Activated CD8-positive, alpha-beta memory T cell treated with anti-CD3 and anti-CD28 coated beads, Interleukin-2, amount 50 U/mL, for 1 hour (primary cell): ENCODE results near the gene LNPK.
"Not testable (repeated sequence)": the region's sequence is repeated elsewhere in the genome, so short reads cannot be mapped to it uniquely, and the experiment has no call there.

Experiments
- DNase-seq: peaks from one replicate; pipeline ENCODE4 v3.0.0-alpha.2; 2020; ENCODE audit errors: extremely low read depth

The LNPK gene

DNA sequence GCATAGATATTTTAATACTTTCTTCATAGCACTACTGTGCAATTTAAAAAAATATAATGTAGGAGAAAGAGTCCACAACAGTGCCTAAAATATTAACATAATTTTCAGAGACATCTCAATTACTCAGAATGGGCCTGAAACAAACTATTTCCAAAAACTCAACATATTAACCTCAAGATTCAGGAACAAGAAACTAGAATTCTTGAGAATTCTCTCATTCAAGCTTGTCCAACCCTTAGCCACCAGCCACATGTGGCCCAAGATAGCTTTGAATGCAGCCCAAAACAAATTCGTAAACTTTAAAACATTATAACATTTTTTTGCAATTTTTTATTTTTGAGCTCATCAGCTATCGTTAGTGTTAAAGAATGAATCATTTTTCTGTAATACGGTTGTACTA lies 35.2 kb downstream of the LNPK start:
- no peak for DNase-seq

DNA sequence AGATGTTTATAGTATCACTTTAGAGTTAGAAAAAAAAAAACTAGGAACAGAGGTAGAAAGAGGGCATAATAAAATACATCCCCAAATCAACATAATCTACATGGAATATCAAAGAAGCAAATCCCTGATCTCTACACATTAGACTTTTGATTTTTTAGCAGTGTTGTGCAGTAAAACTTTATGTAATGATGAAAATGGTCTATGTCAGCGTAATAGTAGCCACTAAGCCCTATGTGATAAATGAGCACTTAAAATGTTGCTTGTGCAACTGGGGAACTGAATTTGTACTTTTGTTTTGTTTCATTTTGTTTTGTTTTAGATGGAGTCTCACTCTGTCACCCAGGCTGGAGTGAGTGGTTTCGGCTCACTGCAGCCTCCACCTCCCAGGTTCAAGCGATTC lies 36.3 kb downstream of the LNPK start:
- no peak for DNase-seq

DNA sequence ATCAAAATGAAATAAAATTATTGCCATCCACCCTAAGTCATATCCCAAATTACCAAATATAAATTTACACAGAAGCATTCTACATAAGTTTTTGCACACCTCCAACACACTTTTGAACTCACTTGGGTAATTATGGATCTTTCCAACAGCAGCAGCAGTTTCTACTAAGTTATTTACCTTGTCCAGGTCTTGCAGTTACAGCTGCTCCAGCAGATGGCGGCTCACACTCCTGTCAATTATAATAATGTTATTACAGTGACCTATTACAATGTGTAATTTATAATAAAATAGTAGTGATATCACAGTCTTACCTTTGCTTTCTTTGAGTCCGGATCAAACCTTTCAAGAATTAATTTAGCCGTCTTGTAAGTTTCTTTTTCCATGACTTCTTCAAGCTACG lies 37.9 kb downstream of the LNPK start:
- DNase-seq = no peak

- DNase-seq = not testable (repeated sequence)
Observed at GRCh38 chr2:175963171-175963570, 38.9 kb downstream of the LNPK start.

DNA sequence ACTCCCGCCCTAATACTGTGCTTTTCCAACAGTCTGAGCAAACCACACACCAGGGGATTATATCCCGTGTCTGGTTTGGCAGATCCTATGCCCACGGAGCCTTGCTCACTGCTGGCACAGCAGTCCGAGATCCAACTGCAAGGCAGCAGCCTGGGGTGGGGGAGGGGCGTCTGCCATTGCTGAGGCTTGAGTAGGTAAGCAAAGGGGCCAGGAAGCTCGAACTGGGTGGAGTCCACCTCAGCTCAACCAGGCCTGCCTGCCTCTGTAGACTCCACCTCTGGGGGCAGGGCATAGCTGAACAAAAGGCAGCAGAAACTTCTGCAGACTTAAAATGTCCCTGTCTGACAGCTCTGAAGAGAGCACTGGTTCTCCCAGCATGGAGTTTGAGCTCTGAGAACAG lies 44.2 kb downstream of the LNPK start:
- no peak for DNase-seq

GRCh38 chr2:175955136-175955535 lies 46.9 kb downstream of the LNPK start:
- no peak for DNase-seq

DNA sequence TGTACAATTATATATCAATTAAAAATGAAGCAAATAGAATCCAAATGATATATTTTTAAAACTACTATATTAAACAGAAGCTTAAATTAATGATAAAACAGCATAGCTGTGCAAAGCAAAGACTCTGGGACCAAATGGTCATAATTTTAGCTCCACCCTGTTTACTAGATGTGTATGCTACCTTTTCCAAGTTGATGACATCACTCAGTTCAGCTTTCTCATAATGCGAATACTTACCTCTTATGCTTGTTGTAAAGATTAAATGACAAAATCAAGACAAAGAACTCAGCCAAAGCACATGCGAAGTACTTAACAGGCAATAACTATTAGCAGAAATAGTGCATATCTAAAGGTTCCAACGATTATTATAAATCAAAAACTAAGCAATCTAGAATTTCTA lies 51.6 kb downstream of the LNPK start:
- no peak for DNase-seq

DNA sequence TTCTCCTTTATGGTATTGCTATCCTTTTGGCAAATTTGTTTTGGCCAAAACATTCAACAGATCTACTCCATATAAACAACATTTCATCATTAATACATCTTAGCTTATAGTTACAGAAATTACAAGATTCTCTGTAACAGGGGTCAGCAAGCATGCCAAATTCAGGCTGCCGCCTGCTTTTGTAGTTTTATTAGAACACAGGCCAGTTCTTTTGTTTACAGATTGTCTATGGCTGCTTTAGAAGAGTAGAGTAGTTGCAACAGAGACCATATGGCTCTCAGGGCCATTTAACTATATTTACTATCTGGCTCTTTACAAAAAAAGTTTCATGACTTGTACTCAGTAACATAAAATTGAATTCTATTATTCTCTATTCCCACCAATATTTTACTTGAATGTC lies 53.9 kb downstream of the LNPK start:
- no peak for DNase-seq

- DNase-seq = no peak
Observed at GRCh38 chr2:175947073-175947472, 55.0 kb downstream of the LNPK start.

- no peak for DNase-seq
Observed at GRCh38 chr2:175941699-175942098, 60.4 kb downstream of the LNPK start.

GRCh38 chr2:175937216-175937615 lies 64.9 kb downstream of the LNPK start:
- DNase-seq = no peak

DNA sequence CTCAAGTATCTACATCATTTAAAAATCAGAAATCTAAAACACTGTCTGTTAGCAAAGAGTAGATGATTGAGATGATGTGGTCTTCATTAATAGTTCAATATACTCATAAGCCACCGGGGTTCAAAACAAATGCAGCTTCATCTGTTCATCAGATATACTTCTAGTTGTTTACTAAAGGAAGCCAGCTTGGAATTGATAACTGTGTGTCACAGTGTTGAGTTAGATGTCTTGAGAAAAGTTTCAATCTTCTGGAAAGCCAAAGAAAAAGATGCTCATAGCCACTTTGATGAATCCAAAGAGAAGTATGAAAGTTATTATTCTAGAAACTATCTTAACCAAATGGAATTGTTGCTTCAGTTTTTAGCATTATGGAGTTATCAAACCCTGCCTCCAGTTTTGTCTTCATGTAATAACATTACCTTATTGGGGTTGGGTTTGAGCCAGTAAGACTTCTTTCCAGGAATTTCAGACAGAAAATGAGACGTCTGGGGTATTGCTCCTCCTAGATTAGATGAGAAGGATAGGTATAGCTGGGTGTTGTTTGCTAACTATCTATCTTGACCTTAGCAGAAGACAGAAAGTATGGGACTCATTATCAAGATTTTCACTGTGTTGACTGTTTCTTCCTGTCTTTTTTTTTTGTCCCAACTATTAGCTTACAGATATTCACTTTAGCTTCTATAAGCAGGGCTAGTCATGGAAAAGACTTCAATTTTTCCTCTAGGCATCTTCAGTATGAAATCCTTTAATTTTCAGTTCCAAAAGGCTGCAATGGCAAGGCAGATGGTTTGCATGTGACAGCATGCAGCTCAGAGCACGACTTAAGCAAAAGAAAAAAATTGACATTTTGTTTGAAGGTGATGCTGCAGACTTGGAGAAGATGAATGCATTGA lies 66.5 kb downstream of the LNPK start:
- DNase-seq = no peak

DNA sequence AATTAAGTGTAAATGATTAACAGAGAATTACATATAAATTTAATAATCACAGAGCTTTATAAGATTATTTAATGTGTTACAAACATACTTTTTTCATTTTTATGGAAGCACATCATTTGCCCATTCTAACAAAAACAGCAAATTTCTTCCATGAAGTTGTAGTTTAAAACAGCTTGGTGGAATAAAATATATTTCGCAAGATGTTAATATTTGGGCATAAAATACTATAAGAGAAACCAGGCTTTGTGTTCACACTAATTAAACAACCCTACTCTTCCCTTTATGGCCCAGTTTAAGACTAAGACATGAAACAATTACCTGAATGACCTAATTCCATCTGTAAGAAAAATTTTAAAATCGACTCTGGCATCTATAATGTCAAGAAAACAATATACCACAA lies 69.4 kb downstream of the LNPK start:
- DNase-seq = no peak

DNA sequence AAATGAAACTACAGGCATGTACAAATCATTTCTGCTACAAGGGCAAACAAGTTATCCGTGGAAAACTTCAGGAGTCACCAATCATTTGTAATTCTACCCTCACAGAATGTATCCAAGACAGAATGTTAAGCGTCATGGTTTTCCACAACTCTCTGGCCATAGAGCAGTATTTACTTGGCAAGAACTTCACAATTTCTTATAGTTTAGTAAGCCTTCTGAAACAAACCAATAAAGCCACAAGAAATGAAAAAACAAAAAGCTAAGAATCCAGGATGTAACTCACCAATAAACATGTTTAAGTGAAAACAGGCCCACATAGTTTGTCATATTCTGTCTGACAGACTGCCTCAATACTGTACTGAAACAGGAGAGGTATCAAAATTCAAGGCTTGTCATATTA lies 70.3 kb downstream of the LNPK start:
- DNase-seq = no peak

GRCh38 chr2:175930504-175930903 lies 71.6 kb downstream of the LNPK start:
- no peak for DNase-seq

DNA sequence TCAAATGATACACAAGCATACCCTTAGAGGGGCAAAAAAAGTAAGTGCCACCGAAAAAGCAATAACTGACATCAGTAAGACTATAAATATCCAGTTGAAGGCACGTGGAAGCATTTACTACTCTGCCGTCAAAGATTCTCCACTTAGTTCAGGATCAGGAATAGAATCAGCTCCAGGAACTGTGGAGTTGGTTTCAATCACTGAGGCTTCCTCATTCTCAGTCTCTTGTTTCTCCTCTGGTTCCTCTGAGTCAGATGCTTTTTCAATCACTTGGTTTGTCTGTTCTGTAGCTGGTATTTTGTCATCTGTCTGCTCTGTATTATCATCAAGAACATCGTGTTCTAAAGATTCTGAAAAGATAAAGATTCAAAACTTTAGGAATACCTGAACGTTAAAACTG lies 72.2 kb downstream of the LNPK start:
- no peak for DNase-seq

- no peak for DNase-seq
Observed at GRCh38 chr2:175926272-175926671, 75.8 kb downstream of the LNPK start.

- no peak for DNase-seq
Observed at GRCh38 chr2:175922160-175922559, 79.9 kb downstream of the LNPK start.

DNA sequence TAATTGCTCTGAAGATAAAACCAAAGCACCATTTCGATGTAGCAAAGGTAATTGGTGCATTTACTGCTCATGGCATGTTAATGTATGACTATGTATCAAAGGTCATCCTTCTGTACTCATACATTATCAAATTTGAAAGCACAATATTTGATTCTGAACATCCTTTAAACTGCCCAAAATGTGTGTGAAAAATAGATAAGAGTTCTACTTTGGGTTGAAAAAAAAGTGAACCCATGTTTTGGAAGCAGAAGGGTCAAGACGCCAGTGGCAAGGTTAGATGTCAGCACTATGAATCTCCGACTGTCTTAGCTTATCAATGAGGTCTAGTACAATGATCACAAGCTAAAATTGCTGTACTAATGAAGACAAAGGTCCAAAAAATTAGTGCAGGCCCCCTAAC lies 83.1 kb downstream of the LNPK start:
- no peak for DNase-seq

DNA sequence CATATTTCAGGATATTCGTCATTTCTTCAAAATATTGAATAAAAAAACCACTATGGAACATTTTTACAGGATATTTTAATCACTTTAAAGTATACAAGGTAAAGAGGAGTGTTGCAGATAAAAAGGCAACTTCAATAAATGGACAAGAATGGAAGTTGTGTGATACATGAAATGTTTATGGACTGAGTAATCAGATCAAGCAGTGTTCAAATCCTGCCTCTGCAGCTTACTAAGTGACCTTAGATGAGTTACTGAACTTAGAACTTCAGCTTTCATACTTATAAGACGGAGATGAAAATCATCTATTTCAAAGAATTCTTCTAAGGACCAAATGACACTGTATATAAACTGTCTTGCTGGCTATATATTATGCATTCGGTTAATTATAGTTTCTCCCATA lies 87.2 kb downstream of the LNPK start:
- no peak for DNase-seq

GRCh38 chr2:175913849-175914743 lies 88.0 kb downstream of the LNPK start:
- not testable (repeated sequence) for DNase-seq

DNA sequence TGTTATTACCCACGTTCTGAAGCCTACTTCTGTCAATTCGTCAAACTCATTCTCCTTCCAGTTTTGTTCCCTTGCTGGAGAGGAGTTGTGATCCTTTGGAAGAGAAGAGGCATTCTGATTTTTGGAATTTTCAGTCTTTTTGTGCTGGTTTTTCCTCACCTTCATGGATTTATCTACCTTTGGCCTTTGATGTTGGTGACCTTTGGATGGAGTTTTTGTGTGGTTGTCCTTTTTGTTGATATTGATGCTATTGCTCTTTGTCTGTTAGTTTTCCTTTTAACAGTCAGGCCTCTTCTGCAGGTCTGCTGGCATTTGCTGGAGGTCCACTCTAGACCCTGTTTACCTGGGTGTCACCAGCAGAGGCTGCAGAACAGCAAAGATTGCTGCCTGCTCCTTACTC lies 88.8 kb downstream of the LNPK start:
- not testable (repeated sequence) for DNase-seq

- no peak for DNase-seq
Observed at GRCh38 chr2:175904035-175904434, 98.0 kb downstream of the LNPK start.
